HepG2 (cell line): ENCODE results near the gene ZNF506.
"Not testable (repeated sequence)": the region's sequence is repeated elsewhere in the genome, so short reads cannot be mapped to it uniquely, and the experiment has no call there.

Experiments used
- EZH2 ChIP-seq: conservative IDR thresholded peaks from 2 replicates; pipeline ENCODE4 v1.6.1; 2012; ENCODE audit warnings: mild to moderate bottlenecking, low read depth, low read length, moderate library complexity
- FOXP1 ChIP-seq, 2 experiments: fragments of 450-650 bp in 1 of 2; IDR thresholded peaks; 2 replicates each; pipeline ENCODE4 v1.6.1; 2017 to 2018; ENCODE audit warnings: antibody characterized with exemption in 1 of 2
- KDM2A ChIP-seq: sonication (generic); formaldehyde crosslinking; IDR thresholded peaks from 2 replicates; pipeline ENCODE4 v1.4.0; 2020; ENCODE audit warnings: low read depth, missing genetic modification reagents, borderline replicate concordance
- SAFB2 ChIP-seq: sonication (generic); formaldehyde crosslinking; IDR thresholded peaks from 2 replicates; pipeline ENCODE4 v1.5.1; 2020; ENCODE audit warnings: missing genetic modification reagents, low read depth, mild to moderate bottlenecking, borderline replicate concordance
- SP1 ChIP-seq, 2 experiments: fragments of 450-650 bp in 1 of 2; sonication (generic) in 1 of 2; formaldehyde crosslinking in 1 of 2; IDR thresholded peaks; 2 replicates each; pipeline versions ENCODE4 v1.4.0 to v1.6.1; 2016 to 2020; ENCODE audit warnings: missing genetic modification reagents in 1 of 2
- SP2 ChIP-seq: sonication (generic); formaldehyde crosslinking; IDR thresholded peaks from 2 replicates; pipeline ENCODE4 v1.5.1; 2020; ENCODE audit warnings: mild to moderate bottlenecking, missing genetic modification reagents
- ZNF20 ChIP-seq: sonication (generic); formaldehyde crosslinking; IDR thresholded peaks from 2 replicates; pipeline ENCODE4 v1.4.0; 2020; ENCODE audit warnings: mild to moderate bottlenecking, moderate library complexity, missing genetic modification reagents
- TF ChIP-seq, protein P1 (sequence below): IDR thresholded peaks from 2 replicates; pipeline ENCODE4 v1.6.1; 2012; ENCODE audit warnings: inconsistent platforms

DNA sequence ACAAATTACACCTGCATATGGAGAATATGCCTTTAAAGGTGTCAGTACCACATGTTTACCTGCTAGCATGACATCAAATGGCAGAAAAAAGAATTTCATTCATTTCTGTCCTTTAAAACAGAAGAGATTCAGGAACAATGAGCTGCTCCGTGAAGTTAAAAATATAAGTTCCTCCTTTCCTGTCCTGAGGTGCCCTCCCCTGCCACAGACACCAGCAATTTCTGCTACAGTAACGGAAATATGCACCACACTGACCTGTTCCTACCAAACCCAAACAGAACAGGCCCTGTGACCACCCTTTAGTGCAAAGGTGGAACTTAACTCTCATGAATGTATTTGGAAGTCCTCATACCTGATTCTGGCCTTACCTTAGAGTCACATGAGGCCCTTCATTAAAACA lies 30.2 kb upstream of the ZNF506 start:
- TF ChIP-seq, protein P1, sequence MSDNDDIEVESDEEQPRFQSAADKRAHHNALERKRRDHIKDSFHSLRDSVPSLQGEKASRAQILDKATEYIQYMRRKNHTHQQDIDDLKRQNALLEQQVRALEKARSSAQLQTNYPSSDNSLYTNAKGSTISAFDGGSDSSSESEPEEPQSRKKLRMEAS: not testable (repeated sequence)
- TF ChIP-seq EZH2; KDM2A (CRISPR knock-in tag); SP1 (IDR thresholded peaks at IDR 0.05); SP1 (CRISPR knock-in tag; IDR thresholded peaks at IDR 0.05); SAFB2 (CRISPR knock-in tag); SP2; ZNF20 (CRISPR knock-in tag); FOXP1 (IDR thresholded peaks at IDR 0.05); FOXP1 (CRISPR knock-in tag; IDR thresholded peaks at IDR 0.05): not testable (repeated sequence)
